ENCODE results near the gene IMPG1.

Gene IMPG1

GRCh38 chr6:76072562-76072961 lies at the start of gene IMPG1:
IMPG1 (minus strand) TSS chr6:76072662; CDS start chr6:76072488, 174 bp downstream.
- DNase-seq, result no peak

- no peak for DNase-seq
Observed at GRCh38 chr6:76120302-76120701, 47.8 kb upstream of the IMPG1 start.

GRCh38 chr6:76073281-76073680 lies 819 bp upstream of the IMPG1 start:
- no peak for DNase-seq

- no peak for DNase-seq
Observed at GRCh38 chr6:76057469-76057868, 15.0 kb downstream of the IMPG1 start.

GRCh38 chr6:76052314-76052713 lies 20.1 kb downstream of the IMPG1 start:
- DNase-seq, result no peak

- DNase-seq, result no peak
Observed at GRCh38 chr6:76043690-76044089, 28.8 kb downstream of the IMPG1 start.

GRCh38 chr6:76035713-76036112 lies 36.7 kb downstream of the IMPG1 start:
- no peak for DNase-seq

GRCh38 chr6:76026101-76026500 lies 46.4 kb downstream of the IMPG1 start:
- DNase-seq, result no peak

- DNase-seq, result no peak
Observed at GRCh38 chr6:76014626-76015530, 57.6 kb downstream of the IMPG1 start.

GRCh38 chr6:76004202-76004601 lies 68.3 kb downstream of the IMPG1 start:
- DNase-seq, result no peak

GRCh38 chr6:76003686-76004085 lies 68.8 kb downstream of the IMPG1 start:
- DNase-seq, result no peak

GRCh38 chr6:76003113-76003512 lies 69.3 kb downstream of the IMPG1 start:
- DNase-seq, result no peak

GRCh38 chr6:76000629-76001028 lies 71.8 kb downstream of the IMPG1 start:
- DNase-seq, result no peak

- DNase-seq, result no peak
Observed at GRCh38 chr6:75997696-75998095, 74.8 kb downstream of the IMPG1 start.

GRCh38 chr6:75993236-75994162 lies 79.0 kb downstream of the IMPG1 start:
- no peak for DNase-seq

- no peak for DNase-seq
Observed at GRCh38 chr6:75991941-75992340, 80.5 kb downstream of the IMPG1 start.

- DNase-seq, result no peak
Observed at GRCh38 chr6:75986935-75987334, 85.5 kb downstream of the IMPG1 start.

GRCh38 chr6:75975904-75976303 lies 96.6 kb downstream of the IMPG1 start:
- DNase-seq, result no peak

GRCh38 chr6:75970093-75970492 lies 102.4 kb downstream of the IMPG1 start:
- no peak for DNase-seq

GRCh38 chr6:75968143-75968542 lies 104.3 kb downstream of the IMPG1 start:
- DNase-seq, result no peak

GRCh38 chr6:75963569-75963968 lies 108.9 kb downstream of the IMPG1 start:
- no peak for DNase-seq

- DNase-seq, result no peak
Observed at GRCh38 chr6:75952128-75952527, 120.3 kb downstream of the IMPG1 start.

- DNase-seq, result no peak
Observed at GRCh38 chr6:75947935-75948334, 124.5 kb downstream of the IMPG1 start.

All from HCEC 1CT (cell line).